ENCODE measurements around the gene SPOCD1. TPM values are rescaled to one million over a fixed set of nuclear protein-coding genes. Genes with fewer than 3 reads are reported as not detected.

Gene SPOCD1
- total RNA-seq, 1 experiment from 2014 or later, result 10.2 TPM

DNA sequence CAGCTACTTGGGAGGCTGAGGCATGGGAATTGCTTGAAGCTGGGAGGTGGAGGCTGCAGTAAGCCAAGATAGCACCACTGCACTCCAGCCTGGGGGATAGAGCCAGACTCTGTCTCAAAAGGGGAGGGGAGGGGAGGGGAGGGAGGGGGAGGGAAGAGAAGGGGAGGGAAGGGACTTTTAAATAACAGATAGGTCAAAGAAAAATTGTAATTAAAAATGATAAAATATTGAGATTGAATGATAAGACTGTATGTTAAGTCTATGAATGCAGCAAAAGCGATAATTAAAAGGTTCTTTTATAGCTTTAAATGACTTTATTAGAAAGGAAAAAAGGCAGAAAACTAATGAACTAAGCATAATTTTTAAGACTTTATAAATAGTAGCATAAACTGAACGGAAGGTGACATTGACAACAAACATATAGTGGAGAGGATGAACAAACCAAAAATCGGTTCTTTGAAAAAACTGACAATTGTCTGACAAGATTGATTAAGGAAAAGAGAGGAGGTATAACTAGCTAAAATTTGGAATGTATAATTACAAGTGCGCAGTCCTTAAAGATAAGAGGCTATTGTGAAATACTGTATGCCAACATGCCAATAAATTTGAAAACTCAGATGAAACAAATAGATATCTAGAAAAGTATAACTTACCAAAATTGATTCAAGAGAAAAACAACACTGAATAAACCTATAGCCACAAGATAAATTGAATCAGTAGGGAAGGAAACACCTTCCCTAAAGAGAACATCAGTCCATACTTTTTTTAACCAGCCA lies 8.4 kb downstream of the SPOCD1 start:
- Histone ChIP-seq H3F3A (ENCODE audit: insufficient read depth, low read depth) (peaks cover 27% of the 10 kb centered on the region), H3K36me3 (ENCODE audit: low read depth) (no peaks in the 10 kb centered on the region), H2AFZ (no peak overlapping the region), H3K27ac (no peak overlapping the region), H3K9me3 (ENCODE audit: insufficient read depth, low read depth) (no peaks in the 10 kb centered on the region), H3K79me2 (ENCODE audit: low read depth) (no peaks in the 10 kb centered on the region), H3K27me3 (ENCODE audit: insufficient read depth, low read depth) (no peaks in the 10 kb centered on the region), H3K4me3 (no peak overlapping the region), H3K9me2 (ENCODE audit: insufficient read depth) (no peaks in the 10 kb centered on the region), H4K20me1 (ENCODE audit: insufficient read depth) (no peaks in the 10 kb centered on the region), H3K4me2 (no peak overlapping the region), H3K4me1 (replicated peaks; ENCODE audit: insufficient read depth) (no peaks in the 10 kb centered on the region)
- DNase-seq, result no peak
- no peak for TF ChIP-seq EZH2 (IDR thresholded peaks at IDR 0.05; ENCODE audit: low read depth)
- TF ChIP-seq, protein P1, sequence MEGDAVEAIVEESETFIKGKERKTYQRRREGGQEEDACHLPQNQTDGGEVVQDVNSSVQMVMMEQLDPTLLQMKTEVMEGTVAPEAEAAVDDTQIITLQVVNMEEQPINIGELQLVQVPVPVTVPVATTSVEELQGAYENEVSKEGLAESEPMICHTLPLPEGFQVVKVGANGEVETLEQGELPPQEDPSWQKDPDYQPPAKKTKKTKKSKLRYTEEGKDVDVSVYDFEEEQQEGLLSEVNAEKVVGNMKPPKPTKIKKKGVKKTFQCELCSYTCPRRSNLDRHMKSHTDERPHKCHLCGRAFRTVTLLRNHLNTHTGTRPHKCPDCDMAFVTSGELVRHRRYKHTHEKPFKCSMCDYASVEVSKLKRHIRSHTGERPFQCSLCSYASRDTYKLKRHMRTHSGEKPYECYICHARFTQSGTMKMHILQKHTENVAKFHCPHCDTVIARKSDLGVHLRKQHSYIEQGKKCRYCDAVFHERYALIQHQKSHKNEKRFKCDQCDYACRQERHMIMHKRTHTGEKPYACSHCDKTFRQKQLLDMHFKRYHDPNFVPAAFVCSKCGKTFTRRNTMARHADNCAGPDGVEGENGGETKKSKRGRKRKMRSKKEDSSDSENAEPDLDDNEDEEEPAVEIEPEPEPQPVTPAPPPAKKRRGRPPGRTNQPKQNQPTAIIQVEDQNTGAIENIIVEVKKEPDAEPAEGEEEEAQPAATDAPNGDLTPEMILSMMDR (conservative IDR thresholded peaks at IDR 0.05), result no peak
- ChIA-PET POLR2A (ENCODE audit: unreplicated experiment) (interaction anchor here (0.7 kb wide), 1 partner anchor 204 kb away, joined by 7 read pairs; no protein-coding TSS in a partner anchor), CTCF (interaction anchor here (0.7 kb wide), 1 partner anchor 11 kb away, joined by 3 read pairs; no protein-coding TSS in a partner anchor)
- BruUV-seq (replicated peaks), result no TSS peak
- intact Hi-C loops (cut with micrococcal nuclease; ENCODE audit: unreplicated experiment), result no loop called here

DNA sequence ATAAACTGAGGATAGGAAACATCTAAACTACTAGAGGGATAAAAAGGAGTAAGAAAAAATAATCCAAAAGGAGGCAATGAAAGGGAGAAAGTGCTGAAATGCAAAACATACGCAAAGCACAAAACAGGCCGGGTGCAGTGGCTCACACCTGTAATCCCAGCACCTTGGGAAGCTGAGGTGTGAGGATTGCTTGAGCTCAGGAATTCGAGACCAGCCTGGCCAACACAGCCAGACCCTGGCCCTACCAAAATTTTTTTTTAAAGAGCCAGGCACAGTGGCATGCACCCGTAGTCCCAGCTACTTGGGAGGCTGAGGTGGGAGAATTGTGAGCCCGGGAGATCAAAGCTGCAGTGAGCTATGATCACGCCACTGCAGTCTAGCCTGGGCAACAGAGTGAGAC lies 10.5 kb downstream of the SPOCD1 start:
- Histone ChIP-seq H3K4me2 (no peak overlapping the region), H3F3A (ENCODE audit: insufficient read depth, low read depth) (peaks cover 27% of the 10 kb centered on the region), H3K36me3 (ENCODE audit: low read depth) (no peaks in the 10 kb centered on the region), H2AFZ (no peak overlapping the region), H3K27me3 (ENCODE audit: insufficient read depth, low read depth) (no peaks in the 10 kb centered on the region), H3K9me3 (ENCODE audit: insufficient read depth, low read depth) (no peaks in the 10 kb centered on the region), H4K20me1 (ENCODE audit: insufficient read depth) (no peaks in the 10 kb centered on the region), H3K4me1 (replicated peaks; ENCODE audit: insufficient read depth) (no peaks in the 10 kb centered on the region; the same call in 1 of the 2 replicates), H3K4me3 (no peak overlapping the region), H3K79me2 (ENCODE audit: low read depth) (no peaks in the 10 kb centered on the region), H3K27ac (no peak overlapping the region), H3K9me2 (ENCODE audit: insufficient read depth) (no peaks in the 10 kb centered on the region)
- intact Hi-C loops (cut with micrococcal nuclease; ENCODE audit: unreplicated experiment), result no loop called here
- POLR2A ChIA-PET (ENCODE audit: unreplicated experiment), result interaction anchor here (0.6 kb wide), 1 partner anchor 268 kb away, joined by 6 read pairs; no protein-coding TSS in a partner anchor
- DNase-seq, result no peak
- no peak for TF ChIP-seq EZH2 (IDR thresholded peaks at IDR 0.05; ENCODE audit: low read depth)
- TF ChIP-seq, protein P1 (conservative IDR thresholded peaks at IDR 0.05), result no peak
- BruUV-seq (replicated peaks), result no TSS peak
- CTCF ChIA-PET, result interaction anchor here (0.5 to 0.7 kb wide), 2 partner anchors 24 to 90 kb away, joined by 4 to 6 read pairs; no protein-coding TSS in a partner anchor

DNA sequence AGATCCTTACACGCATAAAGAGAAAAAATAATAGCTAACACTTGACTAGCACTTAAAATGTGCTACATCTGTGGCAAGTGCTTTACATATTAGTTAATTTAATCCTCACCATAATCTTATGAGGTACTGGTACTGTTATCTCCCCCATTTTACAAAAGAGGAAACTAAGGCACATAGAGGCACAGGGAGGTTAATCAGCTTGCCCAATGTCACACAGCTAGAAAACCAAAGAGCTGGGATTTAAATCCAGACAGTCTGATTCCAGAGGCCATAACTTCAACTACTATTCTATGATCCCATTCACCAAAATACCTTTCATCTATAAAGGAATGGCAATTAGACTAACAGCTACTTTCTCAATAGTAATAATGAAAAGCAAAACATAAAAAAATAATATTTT lies 11.7 kb downstream of the SPOCD1 start:
- no peak for DNase-seq
- no peak overlapping the region for H3K4me2 ChIP-seq
- no peaks in the 10 kb centered on the region for H4K20me1 ChIP-seq (ENCODE audit: insufficient read depth)
- CTCF ChIA-PET, result interaction anchor here (0.6 kb wide), 1 partner anchor 604 kb away, joined by 6 read pairs; no protein-coding TSS in a partner anchor
- H3F3A ChIP-seq (ENCODE audit: insufficient read depth, low read depth), result peaks cover 29% of the 10 kb centered on the region
- no peaks in the 10 kb centered on the region for H3K9me3 ChIP-seq (ENCODE audit: insufficient read depth, low read depth)
- no peak for TF ChIP-seq EZH2 (IDR thresholded peaks at IDR 0.05; ENCODE audit: low read depth)
- TF ChIP-seq, protein P1 (conservative IDR thresholded peaks at IDR 0.05), result no peak
- H3K4me1 ChIP-seq (replicated peaks; ENCODE audit: insufficient read depth), result peaks cover 12% of the 10 kb centered on the region
- H3K27ac ChIP-seq, result no peak overlapping the region
- no peaks in the 10 kb centered on the region for H3K9me2 ChIP-seq (ENCODE audit: insufficient read depth)
- no peaks in the 10 kb centered on the region for H3K36me3 ChIP-seq (ENCODE audit: low read depth)
- POLR2A ChIA-PET (ENCODE audit: unreplicated experiment), result interaction anchor here (0.7 kb wide), 1 partner anchor 197 kb away, joined by 3 read pairs; no protein-coding TSS in a partner anchor
- BruUV-seq (replicated peaks), result no TSS peak
- no peak overlapping the region for H3K4me3 ChIP-seq
- intact Hi-C loops (cut with micrococcal nuclease; ENCODE audit: unreplicated experiment), result no loop called here
- 0 out of 2 replicates have a peak, but pooled peaks cover 2% of the 10 kb centered on the region for H3K79me2 ChIP-seq (ENCODE audit: low read depth)
- no peaks in the 10 kb centered on the region for H3K27me3 ChIP-seq (ENCODE audit: insufficient read depth, low read depth)
- no peak overlapping the region for H2AFZ ChIP-seq
